H1 (cell line): ENCODE results near the gene MAPK1. TPM values are rescaled to one million over a fixed set of nuclear protein-coding genes. Genes with fewer than 3 reads are reported as not detected.

Experiments
- RXRA ChIP-seq: IDR thresholded peaks from 2 replicates; pipeline ENCODE4 v1.6.1; 2011; ENCODE audit warnings: low read depth, mild to moderate bottlenecking, low read length, moderate library complexity; ENCODE audit not compliant: insufficient read depth
- polyA plus RNA-seq, 7 experiments: library from polyadenylated mRNA; depleted of rRNA in 3 of 7; stranded (reverse) in 5 of 7; unstranded in 2 of 7; fragments of >200 nt in 5 of 7; fragments of 200-250 nt in 2 of 7; gene quantifications; 1 replicate in 5 of 7; 2 replicates in 1 of 7; 4 replicates in 1 of 7; pipeline versions ENCODE4 v1.2.1 to v1.2.3, GENCODE V29; 2011 to 2013; ENCODE audit warnings: missing spikeins in 2 of 7, mixed read lengths in 2 of 7
- total RNA-seq: library from RNA; stranded (reverse); fragmentation: NEBNext Ultra II Directional; extraction: Animal tissue kit (Norgen Biotek cat#: 25700); gene quantifications from 2 replicates; pipeline ENCODE4 v1.2.1, GENCODE V29; 2021

Gene MAPK1
- total and polyA plus RNA-seq, 2 of the 8 experiments (the other 6 are each of a cell fraction or from before 2014, with no cell fraction given) = 28.1 to 101 TPM

- TF ChIP-seq RXRA = no peak
- TF ChIP-seq, all 59 proteins: peak for 4
These were observed 154.6 kb downstream of the MAPK1 start (continued) for GRCh38 chr22:21712751-21713427.
